Stimulated activated CD4-positive, alpha-beta T cell treated with anti-CD3 and anti-CD28 coated beads, Interleukin-12 subunit alpha, Interleukin-12 subunit beta, amount 100 ng/mL, for 24 hours (primary cell): ENCODE results near the gene CBLIF.
"Not testable (repeated sequence)": the region's sequence is repeated elsewhere in the genome, so short reads cannot be mapped to it uniquely, and the experiment has no call there.

Source experiments
- DNase-seq, 2 experiments: peaks; one replicate each; pipeline ENCODE4 v3.0.0-alpha.2; 2020; ENCODE audit warnings: low read depth in 2 of 2

CBLIF gene

DNA sequence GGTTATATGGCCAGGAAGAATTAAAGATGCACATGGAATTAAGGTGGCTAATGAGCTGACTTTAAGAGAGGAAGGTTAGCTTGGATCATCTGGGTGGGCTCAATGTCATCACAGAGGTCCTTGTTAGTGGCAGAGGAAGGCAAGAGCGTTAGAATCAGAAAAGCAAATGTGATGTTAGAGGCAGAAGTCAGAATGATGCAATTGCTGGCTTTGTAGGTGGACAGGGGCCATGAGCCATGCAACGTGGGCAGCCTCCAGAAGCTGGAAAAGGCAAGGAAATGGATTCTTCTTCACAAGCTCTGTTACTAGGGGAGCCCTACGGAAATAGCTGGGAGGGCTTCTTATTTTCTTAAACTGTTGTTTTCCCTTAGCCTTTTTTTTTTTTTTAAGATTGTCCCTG is 2.3 kb upstream of the CBLIF start:
- DNase-seq: no peak

DNA sequence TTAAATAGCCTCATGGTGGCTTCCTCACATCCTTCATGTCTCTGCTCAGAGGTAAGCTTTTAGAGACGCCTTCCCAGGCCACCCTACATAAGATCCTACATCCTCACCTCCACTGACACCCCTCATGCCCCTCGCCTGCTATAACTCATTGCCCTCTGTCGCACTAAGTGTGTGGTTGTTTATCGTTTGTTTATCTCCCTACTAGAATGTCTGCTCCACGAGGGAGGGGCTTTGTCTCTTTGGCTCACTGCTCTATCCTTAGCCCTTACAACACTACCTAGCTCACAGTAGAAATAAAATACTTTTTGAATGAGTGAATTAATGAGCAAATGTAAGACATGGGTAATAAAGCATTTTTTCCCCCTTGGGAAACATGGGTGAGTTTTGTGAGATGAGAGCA is 1.3 kb upstream of the CBLIF start:
- no peak for DNase-seq

DNA sequence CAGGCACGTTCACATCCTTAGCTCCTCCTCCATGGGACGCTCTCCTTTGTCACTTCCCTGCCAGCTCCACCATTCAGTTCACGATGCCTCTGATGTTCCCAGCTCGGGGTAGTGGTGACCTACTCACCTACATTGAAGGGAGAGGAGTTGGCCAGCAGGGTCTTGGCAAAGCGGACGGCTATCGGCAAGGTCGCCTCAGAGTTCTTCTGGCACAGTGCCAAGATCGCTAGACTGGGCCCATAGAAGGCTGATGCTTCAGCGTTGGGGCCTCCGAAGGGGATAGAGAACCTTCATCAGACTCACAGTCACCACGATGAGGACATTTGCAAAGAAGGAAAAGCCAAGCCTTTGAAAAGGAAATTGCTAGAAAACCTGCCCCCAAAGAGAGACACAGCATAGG is 3.0 kb downstream of the CBLIF start:
- DNase-seq: no peak

DNA sequence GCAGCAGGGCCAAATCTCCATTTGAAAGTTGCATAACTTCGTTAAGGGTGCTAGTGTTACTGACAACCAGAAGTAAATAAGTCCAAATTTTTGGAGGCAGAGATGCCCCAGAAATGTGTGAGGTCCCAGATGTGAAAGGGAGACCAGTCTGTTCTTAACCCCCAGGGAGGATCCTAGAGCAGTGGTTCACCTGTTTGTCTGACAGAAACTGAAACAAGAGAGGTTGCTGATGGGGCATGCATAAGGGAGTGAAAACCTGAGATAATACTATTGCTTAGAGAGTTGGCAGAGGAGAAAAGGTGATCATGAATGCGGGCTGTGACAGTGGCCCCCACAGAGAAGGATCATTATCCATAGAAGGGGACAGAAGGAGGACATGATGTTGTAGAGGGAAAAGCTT is 3.8 kb downstream of the CBLIF start:
- DNase-seq: no peak

DNA sequence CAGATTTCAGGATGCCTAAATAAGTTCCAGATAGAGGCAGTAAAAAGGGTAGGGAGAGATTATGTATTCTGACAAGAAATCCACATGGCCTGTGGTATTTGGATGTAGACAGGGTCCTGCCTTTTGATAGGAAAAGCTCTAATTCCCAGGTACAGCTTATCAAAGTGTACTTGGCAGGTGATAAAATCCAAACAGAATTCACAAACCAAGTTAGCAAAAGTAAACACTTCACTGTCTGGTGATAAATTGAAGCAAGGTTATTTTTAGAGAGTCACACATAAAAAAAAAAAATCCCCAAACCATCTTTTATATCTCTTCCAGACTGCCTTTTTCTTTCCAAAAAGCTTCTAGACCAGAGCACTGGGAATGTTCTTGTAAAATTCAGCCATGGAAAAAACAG is 5.7 kb downstream of the CBLIF start:
- DNase-seq: no peak

DNA sequence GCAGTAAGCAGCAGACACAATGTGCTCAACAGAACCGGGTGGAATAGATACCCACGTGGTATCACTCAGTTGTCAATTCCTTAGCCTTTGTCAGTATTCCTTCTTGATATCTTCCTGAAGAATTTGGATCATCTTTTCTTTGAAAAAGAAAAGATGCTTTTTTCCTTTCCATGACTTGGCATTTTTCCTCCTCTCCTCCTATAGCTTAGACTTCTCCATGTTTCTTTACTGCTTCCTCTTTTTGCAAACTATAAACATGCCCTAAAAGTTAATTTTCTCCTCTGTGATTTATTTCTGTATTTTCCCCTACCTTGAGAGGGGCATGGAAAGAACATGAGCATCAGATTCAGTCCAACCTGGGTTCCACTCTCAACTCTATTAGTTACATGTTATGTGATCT is 11.7 kb downstream of the CBLIF start:
- no peak for DNase-seq

DNA sequence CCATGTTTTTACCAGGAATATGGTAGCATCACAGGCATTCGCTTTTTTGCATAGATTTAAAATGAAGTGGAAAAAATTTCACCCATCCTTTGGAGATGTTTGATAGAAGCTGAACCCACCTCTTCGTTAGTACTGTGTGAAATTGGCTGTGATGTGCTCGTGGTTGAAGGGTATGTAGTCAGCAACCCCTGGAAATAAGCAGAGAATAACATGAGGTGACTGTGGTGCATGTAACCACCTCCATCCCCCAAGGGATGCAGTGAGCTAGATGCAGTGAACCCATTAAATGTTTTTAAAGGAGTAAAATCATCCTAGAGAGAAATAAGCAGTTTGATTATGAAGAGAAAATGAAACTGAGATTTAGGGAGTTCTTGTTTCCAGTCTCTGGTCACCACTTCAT is 15.9 kb downstream of the CBLIF start:
- no peak for DNase-seq

DNA sequence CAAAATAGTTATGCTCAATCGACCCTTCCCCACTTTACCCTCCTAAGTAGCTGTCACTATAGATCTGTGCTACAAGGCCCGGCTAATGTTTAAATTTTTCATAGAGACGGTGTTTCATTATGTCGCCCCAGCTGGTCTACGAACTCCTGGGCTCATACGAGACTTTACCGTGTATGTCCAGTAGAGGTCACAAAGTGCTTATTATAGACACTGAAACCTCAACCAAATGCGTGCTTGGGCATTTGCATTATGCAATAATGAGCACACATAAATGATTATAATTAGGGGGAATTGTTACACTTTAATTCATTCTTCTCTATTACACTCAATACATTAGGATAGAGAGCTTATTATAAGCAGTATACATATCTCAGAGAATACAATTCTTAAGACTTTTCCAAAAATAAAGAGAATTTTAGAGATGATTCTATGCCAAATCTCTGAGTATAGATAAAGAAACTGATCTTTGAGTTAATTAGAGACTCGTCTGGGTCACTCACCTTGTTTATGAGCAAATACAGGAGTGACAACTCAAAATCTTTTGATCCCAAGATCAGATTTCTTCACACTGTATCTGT is 22.2 kb downstream of the CBLIF start:
- DNase-seq: no peak

DNA sequence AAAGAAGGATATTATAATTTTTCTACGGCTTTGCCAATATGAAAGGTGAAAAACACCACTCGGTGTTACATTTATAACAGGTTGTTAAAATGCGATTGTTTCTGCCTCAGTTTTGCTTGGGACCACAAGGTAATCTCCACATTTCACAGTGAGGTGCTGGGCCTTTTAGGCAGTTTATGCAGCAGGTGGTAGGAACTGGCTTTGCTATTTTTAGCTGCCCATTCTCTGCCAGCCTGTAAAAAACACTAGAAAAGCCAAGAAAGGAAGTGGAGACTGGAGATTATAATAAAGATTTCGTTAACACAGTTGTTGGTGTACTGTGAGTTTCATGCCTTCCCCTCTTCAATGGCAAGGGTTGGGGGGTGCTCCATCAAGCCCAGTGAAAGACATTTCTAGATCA is 26.7 kb downstream of the CBLIF start:
- DNase-seq: no peak

DNA sequence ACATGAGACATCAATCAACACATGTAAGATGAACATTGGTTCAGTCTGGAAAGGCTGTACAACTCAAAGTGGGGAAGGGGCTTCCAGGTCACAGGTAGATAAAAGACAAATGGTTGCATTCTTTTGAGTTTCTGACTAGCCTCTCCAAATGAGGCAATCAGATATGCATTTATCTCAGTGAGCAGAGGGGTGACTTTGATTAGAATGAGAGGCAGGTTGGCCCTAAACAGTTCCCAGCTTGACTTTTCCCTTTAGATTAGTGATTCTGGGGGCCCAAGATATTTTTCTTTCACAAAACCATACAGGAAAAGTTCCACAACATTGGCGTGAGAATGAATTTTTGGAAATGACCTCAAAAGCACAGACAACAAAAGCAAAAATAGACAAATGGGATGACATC is 28.9 kb downstream of the CBLIF start:
- DNase-seq: not testable (repeated sequence)

DNA sequence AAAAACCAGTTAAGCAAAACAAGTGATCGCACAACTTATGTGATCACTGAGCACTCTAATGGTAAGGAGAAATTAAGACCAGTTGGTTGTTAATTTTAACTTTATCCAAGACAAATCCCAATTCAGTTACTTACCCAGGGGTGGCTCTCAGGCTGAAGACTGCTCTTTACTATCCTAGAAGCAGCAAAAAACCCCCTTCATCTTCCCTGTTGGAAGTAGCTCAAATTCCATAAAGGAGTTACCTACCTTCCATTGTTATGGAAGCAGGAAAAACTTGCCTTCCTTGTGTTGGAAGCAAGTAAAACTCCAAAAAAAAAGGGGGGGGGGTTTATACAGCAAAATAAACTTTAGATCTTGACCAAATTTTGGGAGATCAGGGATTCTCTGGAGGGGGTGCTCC is 29.5 kb downstream of the CBLIF start:
- DNase-seq: no peak

DNA sequence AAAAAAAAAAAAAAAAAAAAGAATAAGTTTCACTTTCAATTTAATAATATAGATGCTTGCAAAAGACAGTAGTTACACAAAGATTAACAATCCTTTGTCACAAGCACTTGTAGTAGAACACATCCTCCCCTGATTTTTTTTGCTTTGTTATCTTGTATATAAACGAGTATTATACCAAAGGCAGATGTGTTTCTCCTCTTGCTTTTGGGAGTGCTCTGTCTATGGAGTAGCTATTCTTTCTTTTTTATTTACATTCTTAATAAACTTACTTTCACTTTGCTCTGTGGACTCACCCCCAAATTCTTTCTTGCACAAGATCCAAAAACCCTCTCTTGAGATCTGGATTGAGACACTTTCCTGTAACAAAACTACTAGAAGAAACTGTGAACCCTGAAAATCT is 31.3 kb downstream of the CBLIF start:
- no peak for DNase-seq

DNA sequence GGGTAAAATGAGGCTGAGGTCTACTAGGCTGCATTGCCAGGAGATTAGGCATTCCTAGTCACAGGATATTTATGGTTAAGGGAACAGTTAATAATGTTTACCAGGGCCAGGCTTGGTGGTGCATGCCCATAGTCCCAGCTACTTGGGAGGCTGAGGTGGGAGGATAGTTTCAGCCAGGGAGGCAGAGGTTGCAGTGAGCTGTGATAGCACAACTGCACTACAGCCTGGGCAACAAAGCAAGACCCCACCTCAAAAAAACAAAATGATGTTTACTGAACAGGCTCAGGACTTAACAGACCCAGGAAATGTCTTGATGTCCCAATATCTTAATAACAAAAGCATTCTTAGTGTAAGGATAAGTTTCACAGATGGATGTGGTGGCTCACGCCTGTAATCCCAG is 31.9 kb downstream of the CBLIF start:
- no peak for DNase-seq

DNA sequence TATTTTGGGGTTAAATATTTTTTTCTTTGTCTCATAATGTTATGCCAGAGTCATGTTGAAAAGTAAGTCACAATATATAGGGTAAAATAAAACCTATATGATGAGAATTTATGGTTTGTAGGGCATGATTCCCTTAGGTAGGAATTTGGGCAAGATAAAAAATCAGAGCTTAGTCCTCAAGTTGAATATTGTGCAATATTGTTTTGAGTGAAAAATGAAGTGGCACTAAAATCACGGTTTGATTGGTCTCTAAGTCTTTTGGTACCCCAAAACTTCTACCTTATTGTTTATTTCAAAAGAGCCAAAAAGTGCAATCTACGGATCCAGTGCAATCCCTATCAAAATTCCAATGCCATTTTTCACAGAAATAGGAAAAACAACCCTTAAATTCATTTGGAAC is 33.1 kb downstream of the CBLIF start:
- no peak for DNase-seq

DNA sequence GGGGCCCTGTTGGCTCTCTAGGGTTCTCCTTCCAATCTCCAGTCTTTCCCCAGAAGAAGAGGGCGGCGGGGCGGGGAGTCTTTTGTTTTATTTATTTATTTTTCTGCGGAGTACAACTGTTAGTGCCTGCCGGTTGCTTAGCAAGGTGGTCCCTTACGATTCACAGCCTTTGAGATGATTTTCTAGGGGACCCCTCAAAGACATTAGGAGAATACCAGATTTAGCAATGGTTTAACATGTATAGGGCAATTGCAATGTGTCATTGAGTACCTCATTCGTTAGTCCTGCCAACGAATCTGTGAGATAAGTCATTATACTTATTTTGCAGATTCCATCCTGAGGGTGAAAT is 34.4 kb downstream of the CBLIF start:
- no peak for DNase-seq

DNA sequence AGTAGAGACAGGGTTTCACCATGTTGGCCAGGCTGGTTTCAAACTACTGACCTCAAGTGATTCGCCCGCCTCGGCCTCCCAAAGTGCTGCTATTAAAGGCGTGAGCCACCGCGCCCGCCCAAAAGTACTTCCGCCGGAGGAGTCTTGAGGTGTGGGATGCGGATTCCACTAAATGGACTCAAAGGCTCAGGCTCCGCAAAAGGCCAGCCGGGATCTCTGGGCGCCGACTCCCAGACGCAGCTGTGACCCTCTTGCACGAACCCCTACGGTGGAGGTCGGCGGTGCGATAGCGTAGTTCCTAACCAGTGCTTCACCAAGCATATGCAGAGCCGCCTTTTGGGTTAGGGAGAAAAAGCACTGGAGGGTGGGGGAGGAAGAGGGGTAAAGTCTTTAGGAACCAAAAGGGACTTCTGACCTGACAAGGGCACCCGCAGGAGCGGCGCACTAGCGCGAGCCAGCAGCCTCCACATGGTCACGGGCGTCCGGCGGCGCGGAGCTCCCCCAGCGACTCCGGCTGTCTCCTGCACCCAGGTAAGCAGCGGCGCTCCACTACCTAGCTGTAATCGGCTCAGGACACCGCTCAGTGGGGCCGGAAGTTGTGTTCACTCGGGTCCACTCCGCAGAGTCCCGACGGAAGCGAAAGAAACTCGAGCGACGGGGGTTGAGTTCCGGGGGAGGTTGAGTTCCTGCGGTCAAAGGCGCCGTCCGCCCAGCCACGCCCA is 34.9 kb downstream of the CBLIF start, which contains the start of gene MRPL16:
Gene MRPL16, minus strand, starts transcription at position 590 of the 722 bp plus-strand sequence. Its CDS starts 120 bp downstream, at position 470.
- DNase-seq: peak; percentile 85 to 86

DNA sequence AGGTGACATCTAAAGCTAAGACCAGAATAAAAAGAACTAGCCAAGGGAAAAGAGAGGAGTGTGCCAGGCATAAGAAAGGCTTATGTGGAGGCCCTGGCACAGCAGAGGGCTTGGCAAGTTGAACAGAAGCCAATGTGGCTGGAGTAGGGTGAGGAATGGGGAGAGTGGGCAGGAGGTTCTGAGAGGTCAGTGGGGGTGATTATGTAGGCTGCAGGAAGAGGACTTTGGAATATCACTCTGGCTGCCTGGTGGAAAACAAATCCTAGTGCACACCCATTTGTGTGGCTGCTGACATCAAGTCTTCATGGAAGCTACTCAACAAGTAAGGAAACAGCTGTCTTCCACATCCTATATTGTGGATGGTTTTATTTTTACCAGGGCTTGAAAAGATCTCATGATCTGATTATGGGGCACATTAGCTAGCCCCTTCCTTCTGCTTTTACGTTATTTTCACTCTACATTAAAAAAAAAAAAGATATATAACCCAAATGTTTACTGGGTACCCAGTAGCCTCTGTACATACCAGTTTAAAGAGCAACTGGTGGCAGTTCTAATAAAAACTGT is 38.2 kb downstream of the CBLIF start:
- DNase-seq: no peak

DNA sequence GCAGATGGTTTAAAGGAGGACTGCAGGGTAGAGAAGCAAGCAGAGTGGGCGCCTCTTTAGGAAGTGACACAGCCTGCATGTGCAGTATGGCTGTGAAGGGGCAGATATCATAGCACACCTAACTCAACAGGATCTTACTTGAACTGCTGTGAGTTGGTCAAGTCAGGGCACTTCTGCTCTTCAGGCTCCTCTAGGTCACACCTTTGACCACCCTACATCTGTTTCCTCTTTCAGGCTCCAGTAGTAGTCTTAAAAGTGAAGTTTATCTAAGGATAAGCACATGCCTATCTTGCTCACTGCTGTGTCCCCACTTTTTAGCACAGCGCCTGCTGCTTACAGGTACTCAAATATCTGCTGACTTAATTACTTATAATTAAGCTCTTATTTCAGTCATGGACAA is 41.2 kb downstream of the CBLIF start:
- DNase-seq: no peak

DNA sequence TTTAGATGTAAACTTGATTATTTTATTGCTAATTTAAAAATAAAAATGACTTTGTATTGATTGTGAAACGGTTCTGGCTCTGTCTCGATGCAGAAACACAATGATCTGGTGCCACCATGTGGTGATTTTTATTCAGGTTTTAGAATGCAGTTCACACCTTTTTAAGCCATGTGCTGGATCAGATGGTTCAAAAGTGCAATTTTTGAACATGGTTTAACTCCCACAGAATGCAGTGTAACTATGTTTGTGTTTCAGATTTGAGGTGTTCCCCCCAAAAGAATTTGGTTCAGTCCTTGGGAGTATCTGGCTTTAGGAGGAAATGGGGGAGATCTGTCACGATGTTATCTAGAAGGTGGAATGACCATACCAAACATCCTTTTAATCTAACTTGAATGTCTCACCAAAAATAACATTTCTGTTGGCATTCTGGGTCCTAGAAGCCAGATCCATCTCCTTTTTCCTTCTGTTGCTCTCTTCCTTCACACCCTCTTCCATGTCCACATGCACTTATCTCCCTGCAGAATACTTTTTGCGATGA is 42.6 kb downstream of the CBLIF start:
- DNase-seq: no peak

DNA sequence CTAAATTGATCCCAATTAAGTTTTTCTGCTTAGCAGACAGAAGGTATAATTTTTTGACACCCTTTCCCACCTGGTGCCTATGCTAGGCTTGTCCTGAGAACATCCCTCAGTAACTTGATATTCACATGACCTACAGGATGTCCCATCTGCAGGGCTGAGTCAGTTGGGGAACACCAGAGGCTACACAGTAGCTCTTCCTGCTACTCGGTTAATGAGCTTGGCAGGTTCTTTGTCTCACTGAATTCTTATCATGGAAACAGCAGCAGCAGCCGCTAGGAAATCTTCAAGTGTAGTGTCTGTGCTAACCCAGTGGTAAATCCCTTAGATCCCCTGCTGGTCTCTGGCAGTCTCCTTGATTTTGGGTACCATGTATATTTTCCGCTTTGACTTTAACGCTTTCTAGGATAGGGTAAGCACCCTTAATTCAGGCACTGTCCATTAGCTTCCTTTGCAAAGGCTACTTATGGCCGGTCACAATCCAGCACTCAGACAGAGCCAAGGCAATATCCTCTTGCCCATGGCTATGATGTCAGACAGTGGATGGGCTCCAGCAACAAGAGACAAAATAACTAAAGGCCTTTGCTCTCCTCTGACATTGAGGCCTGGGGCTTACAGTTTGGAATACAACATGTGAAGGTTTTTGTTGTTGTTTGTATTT is 43.2 kb downstream of the CBLIF start:
- DNase-seq: no peak

DNA sequence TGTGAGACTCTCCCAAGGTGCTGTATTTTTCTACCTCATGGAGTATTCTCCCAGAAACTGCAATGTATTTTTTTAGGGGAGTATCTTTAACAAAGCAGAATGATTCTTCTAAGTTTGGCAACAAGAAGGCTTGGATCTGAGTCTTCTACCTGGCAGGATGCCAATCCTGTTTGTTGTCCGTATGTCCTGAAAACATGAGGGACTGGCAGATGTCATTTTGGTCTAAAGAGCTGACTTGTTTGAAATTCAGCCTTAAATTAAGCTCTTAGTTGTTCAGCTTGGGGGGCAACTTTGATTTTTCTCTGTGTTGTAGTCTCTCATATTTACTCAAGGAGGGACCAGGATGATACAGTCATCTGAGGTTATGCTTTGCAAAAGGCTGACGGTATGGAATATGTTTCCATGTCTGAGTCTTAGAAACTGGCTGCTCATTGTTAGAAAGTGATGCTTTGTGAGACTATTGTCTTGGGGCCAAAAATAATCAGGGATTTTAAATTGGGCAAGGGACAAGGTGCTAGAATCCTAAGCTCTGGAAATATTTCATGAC is 44.1 kb downstream of the CBLIF start:
- DNase-seq: no peak

DNA sequence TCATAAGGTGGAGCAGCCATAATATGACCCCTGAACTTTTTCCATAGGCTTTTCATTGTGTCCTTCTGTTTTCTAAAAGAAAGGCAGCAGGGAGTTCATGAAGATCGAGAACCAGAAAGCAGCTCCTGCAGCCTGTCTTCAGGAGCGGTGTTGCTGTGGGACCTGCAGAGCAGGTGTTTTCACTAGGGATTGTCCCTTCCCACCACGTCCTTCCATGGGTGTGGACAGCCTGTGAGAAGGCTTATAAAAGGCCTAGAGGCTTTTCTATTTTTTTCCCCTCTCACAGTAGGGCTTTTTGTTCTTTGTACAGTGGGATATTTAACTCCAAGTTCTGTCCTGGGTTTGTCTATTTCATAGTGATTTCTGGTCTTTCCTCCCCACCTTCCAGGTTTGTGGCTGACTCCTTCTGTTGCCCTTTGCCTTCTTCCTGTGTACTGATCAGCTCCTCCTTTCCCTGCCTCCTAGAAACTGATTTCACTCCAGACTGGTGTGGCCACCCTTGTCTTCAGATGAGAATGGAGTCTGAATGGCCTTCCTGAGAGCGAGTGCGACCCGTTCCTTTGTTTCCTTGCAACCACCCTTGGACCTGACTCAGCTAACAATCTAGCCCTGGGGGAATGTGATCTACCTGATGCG is 44.8 kb downstream of the CBLIF start:
- DNase-seq: no peak
